Neural progenitor cell (in vitro differentiated cells): ENCODE results near the gene ADGRL1. TPM values are rescaled to one million over a fixed set of nuclear protein-coding genes. Genes with fewer than 3 reads are reported as not detected.
"Not testable (repeated sequence)": the region's sequence is repeated elsewhere in the genome, so short reads cannot be mapped to it uniquely, and the experiment has no call there.

Experiments used
- DNase-seq: peaks from one replicate; pipeline ENCODE4 v3.0.0-alpha.2; 2016; ENCODE audit warnings: low spot score
- H2AFZ ChIP-seq: fragments of 200-600 bp; sonication (generic); replicated peaks from 2 replicates; pipeline ENCODE4 v1.6.1; 2016; ENCODE audit warnings: antibody characterized with exemption
- H3F3A ChIP-seq: fragments of 200-600 bp; sonication (generic); 2 replicates; pipeline ENCODE4 v1.6.1; 2016; ENCODE audit warnings: antibody characterized with exemption, low read depth
- H3K27ac ChIP-seq: fragments of 200-600 bp; sonication (generic); 2 replicates; pipeline ENCODE4 v1.5.1; 2016; ENCODE audit warnings: mild to moderate bottlenecking
- H3K27me3 ChIP-seq: fragments of 200-600 bp; sonication (generic); 2 replicates; pipeline ENCODE4 v1.6.1; 2016; ENCODE audit warnings: mild to moderate bottlenecking, moderate library complexity
- H3K36me3 ChIP-seq: fragments of 200-600 bp; sonication (generic); 2 replicates; pipeline ENCODE4 v1.5.1; 2016
- H3K4me1 ChIP-seq: fragments of 200-600 bp; sonication (generic); 2 replicates; pipeline ENCODE4 v1.6.1; 2016; ENCODE audit warnings: mixed run types
- H3K4me2 ChIP-seq: fragments of 200-600 bp; sonication (generic); 2 replicates; pipeline ENCODE4 v1.6.1; 2016
- H3K4me3 ChIP-seq: fragments of 200-600 bp; sonication (generic); 2 replicates; pipeline ENCODE4 v1.5.1; 2016
- H3K79me2 ChIP-seq: fragments of 200-600 bp; sonication (generic); 2 replicates; pipeline ENCODE4 v1.6.1; 2016; ENCODE audit warnings: low read depth
- H3K9ac ChIP-seq: fragments of 200-600 bp; sonication (generic); 2 replicates; pipeline ENCODE4 v1.6.1; 2016
- H3K9me3 ChIP-seq: fragments of 200-600 bp; sonication (generic); 2 replicates; pipeline ENCODE4 v1.5.1; 2016; ENCODE audit warnings: low read depth
- H4K20me1 ChIP-seq: fragments of 200-600 bp; sonication (generic); 2 replicates; pipeline ENCODE4 v1.6.1; 2016; ENCODE audit warnings: low read depth
- H3K27ac Mint-ChIP-seq: 3 replicates; pipeline ENCODE4 v1.8.0; 2021; ENCODE audit warnings: mixed read lengths
- H3K27me3 Mint-ChIP-seq: 2 replicates; pipeline ENCODE4 v1.8.0; 2022; ENCODE audit warnings: low read depth, mild to moderate bottlenecking, inconsistent platforms, moderate library complexity, mixed read lengths; ENCODE audit not compliant: insufficient read depth
- H3K36me3 Mint-ChIP-seq: 3 replicates; pipeline ENCODE4 v1.8.0; 2021; ENCODE audit warnings: mixed read lengths
- H3K4me1 Mint-ChIP-seq: 3 replicates; pipeline ENCODE4 v1.8.0; 2021; ENCODE audit warnings: mixed read lengths
- H3K4me3 Mint-ChIP-seq: 3 replicates; pipeline ENCODE4 v1.8.0; 2021; ENCODE audit warnings: mild to moderate bottlenecking, moderate library complexity, mixed read lengths
- H3K9me3 Mint-ChIP-seq: 3 replicates; pipeline ENCODE4 v1.8.0; 2020; ENCODE audit warnings: mixed read lengths
- EZH2 ChIP-seq: fragments of 200-600 bp; sonication (generic); IDR thresholded peaks from 2 replicates; pipeline ENCODE4 v1.6.1; 2017; ENCODE audit warnings: antibody characterized with exemption, mild to moderate bottlenecking, moderate library complexity
- EZH2phosphoT487 ChIP-seq: fragments of 200-600 bp; sonication (generic); IDR thresholded peaks from 2 replicates; pipeline ENCODE4 v1.6.1; 2017; ENCODE audit warnings: antibody characterized with exemption
- total RNA-seq: library from RNA; depleted of rRNA; stranded (reverse); fragments of >200 nt; gene quantifications from 2 replicates; pipeline ENCODE4 v1.2.3, GENCODE V29; 2015; ENCODE audit warnings: low replicate concordance
- TF ChIP-seq, protein P1 (sequence below): fragments of 200-600 bp; sonication (generic); IDR thresholded peaks from 2 replicates; pipeline ENCODE4 v1.5.1; 2017; ENCODE audit warnings: antibody characterized with exemption, mild to moderate bottlenecking

Gene ADGRL1
- total RNA-seq, 1 donor from 2014 or later = 13.3 TPM

DNA sequence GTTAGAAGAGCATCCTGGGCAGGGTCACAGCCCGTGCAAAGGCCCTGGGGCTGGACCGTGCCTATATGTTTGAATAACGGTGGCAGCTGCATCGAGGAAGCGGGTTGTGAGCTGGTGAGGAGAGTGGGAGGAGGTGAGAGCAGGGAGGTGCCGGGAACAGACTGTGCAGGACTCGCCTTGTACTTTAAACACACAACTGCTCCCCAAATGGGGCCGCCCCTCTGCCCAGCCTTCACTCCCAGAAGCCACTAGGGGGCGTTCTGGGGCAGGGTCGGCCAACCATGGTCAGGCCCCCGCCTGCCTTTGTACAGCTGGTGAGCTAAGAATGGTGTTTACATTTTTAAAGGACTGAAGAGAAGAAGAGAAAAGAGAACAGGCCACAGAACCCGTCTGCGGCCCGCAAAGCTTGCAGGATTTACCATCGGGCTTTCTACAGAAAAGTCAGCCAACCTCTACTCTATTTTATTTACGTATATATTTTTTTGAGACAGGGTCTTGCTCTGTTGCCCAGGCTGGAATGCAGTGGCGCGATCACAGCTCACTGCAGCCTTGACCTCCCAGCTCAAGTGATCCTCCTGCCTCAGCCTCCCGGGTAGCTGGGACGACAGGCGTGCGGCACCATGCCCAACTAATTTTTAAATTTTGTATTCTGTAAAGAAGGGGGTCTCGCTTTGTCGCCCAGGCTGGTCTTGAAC lies 5.7 kb downstream of the ADGRL1 start:
- H3K36me3 Mint-ChIP-seq, H3K9me3 Mint-ChIP-seq, H3K9me3 ChIP-seq, H3K4me3 Mint-ChIP-seq, H3K27me3 ChIP-seq, H3F3A ChIP-seq, H3K9ac ChIP-seq, H3K27ac ChIP-seq, H3K4me2 ChIP-seq, H3K4me3 ChIP-seq, H3K27me3 Mint-ChIP-seq, H2AFZ ChIP-seq, H3K36me3 ChIP-seq: not testable (repeated sequence)
- Histone ChIP-seq H3K4me1 (peaks cover 18% of the 10 kb centered on the region), H4K20me1 (peaks cover 92% of the 10 kb centered on the region), H3K79me2 (peaks cover 100% of the 10 kb centered on the region)
- H3K27ac Mint-ChIP-seq = peak overlapping the region; percentile 74
- TF ChIP-seq, protein P1, sequence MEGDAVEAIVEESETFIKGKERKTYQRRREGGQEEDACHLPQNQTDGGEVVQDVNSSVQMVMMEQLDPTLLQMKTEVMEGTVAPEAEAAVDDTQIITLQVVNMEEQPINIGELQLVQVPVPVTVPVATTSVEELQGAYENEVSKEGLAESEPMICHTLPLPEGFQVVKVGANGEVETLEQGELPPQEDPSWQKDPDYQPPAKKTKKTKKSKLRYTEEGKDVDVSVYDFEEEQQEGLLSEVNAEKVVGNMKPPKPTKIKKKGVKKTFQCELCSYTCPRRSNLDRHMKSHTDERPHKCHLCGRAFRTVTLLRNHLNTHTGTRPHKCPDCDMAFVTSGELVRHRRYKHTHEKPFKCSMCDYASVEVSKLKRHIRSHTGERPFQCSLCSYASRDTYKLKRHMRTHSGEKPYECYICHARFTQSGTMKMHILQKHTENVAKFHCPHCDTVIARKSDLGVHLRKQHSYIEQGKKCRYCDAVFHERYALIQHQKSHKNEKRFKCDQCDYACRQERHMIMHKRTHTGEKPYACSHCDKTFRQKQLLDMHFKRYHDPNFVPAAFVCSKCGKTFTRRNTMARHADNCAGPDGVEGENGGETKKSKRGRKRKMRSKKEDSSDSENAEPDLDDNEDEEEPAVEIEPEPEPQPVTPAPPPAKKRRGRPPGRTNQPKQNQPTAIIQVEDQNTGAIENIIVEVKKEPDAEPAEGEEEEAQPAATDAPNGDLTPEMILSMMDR = peak; percentile 70
- DNase-seq = peak; percentile 62
- peaks cover 43% of the 10 kb centered on the region for H3K4me1 Mint-ChIP-seq

DNA sequence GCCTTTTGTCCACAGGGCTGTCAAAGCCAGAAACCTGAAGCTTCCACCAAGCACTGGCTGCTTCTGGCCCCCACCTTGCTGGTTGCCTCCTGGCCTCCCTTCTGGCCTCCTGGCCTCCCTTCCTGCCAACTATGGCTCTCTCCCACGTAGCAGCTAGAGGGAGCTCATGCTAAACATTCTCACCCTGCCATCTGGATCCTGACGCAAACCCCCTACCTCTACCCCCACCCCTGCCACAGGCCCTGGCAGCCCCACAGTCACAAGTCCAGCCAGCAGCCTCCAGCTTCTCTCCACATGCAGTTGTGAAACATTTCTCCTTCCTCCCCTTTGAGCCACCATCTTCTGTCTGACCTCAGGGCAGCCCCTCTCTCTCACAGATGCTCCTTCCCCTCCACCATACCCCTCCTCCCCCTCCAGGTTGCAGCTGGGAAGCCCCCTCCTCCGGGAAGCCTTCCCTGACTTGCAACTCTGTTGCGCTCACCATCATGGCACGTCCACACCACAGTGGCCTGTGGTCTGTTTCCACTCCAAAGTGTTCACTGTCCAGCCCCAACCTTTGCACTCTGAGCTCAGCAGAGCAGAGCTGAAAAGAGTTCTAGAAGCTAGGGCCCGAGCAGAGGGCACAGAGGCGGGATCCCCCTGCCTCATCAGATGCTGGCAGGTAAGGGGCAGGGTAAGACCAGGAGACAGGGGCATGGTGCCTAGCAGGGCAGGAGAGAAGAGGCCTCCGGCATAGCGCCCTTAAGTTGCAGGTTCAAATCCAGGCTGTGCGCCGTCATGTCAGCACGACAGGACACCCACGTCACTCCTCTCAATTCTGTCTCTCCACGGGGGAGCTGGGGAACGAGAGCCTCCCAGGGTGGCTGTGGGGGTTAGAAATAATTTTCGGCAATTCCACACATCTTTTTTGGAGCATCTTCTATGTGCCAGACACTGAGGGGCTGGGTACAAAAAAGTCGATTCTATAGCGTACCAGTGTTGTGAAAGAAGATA lies 7.3 kb downstream of the ADGRL1 start:
- no peak overlapping the region for H3K4me3 Mint-ChIP-seq
- peaks cover 6% of the 10 kb centered on the region for H3K36me3 Mint-ChIP-seq
- Histone ChIP-seq H3K4me1 (peaks cover 8% of the 10 kb centered on the region), H3K9me3 (no peaks in the 10 kb centered on the region), H3K4me3 (no peak overlapping the region), H3K27me3 (no peaks in the 10 kb centered on the region), H3K79me2 (peaks cover 100% of the 10 kb centered on the region), H4K20me1 (peaks cover 100% of the 10 kb centered on the region), H3K9ac (no peak overlapping the region), H3F3A (peaks cover 6% of the 10 kb centered on the region), H3K4me2 (no peak overlapping the region), H2AFZ (no peak overlapping the region), H3K36me3 (no peaks in the 10 kb centered on the region), H3K27ac (no peak overlapping the region)
- DNase-seq = no peak
- no peaks in the 10 kb centered on the region for H3K9me3 Mint-ChIP-seq
- no peak for TF ChIP-seq EZH2phosphoT487
- no peak for TF ChIP-seq EZH2
- TF ChIP-seq, protein P1 = peak; percentile 24
- H3K27me3 Mint-ChIP-seq = peaks cover 5% of the 10 kb centered on the region
- no peak overlapping the region for H3K27ac Mint-ChIP-seq
- peaks cover 34% of the 10 kb centered on the region for H3K4me1 Mint-ChIP-seq

DNA sequence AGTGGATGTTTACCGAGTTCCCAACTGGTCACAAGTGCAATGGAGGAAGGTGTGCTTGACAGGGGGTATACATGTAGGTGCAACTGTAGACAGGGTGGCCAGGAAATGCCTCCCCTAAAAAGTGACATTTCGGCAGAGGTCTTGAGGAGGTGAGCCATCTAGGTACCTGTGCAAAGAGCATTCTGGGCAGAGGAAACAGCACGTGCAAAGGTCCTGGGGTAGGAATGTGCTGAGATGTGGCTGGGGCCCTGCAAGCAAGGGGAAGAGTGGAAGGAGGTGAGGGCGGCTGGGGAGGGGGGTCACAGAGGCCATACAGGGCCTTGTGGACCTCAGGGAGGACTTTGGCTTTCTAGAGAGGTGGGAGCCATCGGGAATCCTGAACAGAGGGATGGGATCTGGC lies 8.1 kb downstream of the ADGRL1 start:
- DNase-seq = no peak
- H3K9ac ChIP-seq = no peak overlapping the region

DNA sequence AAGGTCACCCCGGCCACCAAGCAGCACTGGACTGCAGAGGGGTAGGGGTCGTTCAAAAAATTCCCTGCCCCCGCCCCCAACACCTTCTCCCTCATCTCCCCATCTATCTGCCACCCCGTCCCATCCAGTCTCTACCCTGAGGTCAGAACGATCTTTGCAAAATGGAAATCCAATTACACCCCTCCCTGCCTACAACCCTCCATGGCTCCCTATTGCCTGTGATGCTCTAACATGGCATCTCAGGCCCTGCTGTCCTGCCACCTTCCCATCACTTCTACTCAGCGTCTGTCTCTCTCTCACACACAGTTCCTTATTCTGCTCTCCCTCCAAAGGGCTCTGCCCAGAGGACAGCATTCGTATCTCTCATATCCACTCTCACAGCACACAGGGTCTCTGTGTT lies 8.7 kb downstream of the ADGRL1 start:
- DNase-seq, H3K4me1 ChIP-seq, H3K27me3 Mint-ChIP-seq, H2AFZ ChIP-seq, H3K9me3 ChIP-seq, H3K36me3 Mint-ChIP-seq, H3K36me3 ChIP-seq, H3K9ac ChIP-seq, H3K4me3 Mint-ChIP-seq, H3K9me3 Mint-ChIP-seq, H3K27ac ChIP-seq, H3K27me3 ChIP-seq, H3K4me2 ChIP-seq, H3K4me3 ChIP-seq, H3F3A ChIP-seq: not testable (repeated sequence)
- H4K20me1 ChIP-seq = peaks cover 98% of the 10 kb centered on the region
- peak overlapping the region; percentile 65 for H3K27ac Mint-ChIP-seq
- H3K4me1 Mint-ChIP-seq = peaks cover 24% of the 10 kb centered on the region
- peaks cover 100% of the 10 kb centered on the region for H3K79me2 ChIP-seq

More for the DNA sequence above, 8.1 kb downstream of the ADGRL1 start:
- peaks cover 6% of the 10 kb centered on the region for H3F3A ChIP-seq
- peaks cover 4% of the 10 kb centered on the region for H3K27me3 Mint-ChIP-seq
- no peak overlapping the region for H3K4me3 Mint-ChIP-seq
- no peak overlapping the region for H3K27ac Mint-ChIP-seq
- no peak overlapping the region for H2AFZ ChIP-seq
- peaks cover 27% of the 10 kb centered on the region for H3K4me1 Mint-ChIP-seq
- H3K9me3 Mint-ChIP-seq = no peaks in the 10 kb centered on the region
- no peaks in the 10 kb centered on the region for H3K9me3 ChIP-seq
- H3K27ac ChIP-seq = no peak overlapping the region
- no peaks in the 10 kb centered on the region for H3K4me1 ChIP-seq
- no peak overlapping the region for H3K4me2 ChIP-seq
- TF ChIP-seq EZH2 (no peak), EZH2phosphoT487 (no peak)
- TF ChIP-seq, protein P1 = no peak
- H3K4me3 ChIP-seq = no peak overlapping the region
- H3K36me3 ChIP-seq = no peaks in the 10 kb centered on the region
- H3K36me3 Mint-ChIP-seq = peaks cover 6% of the 10 kb centered on the region
- peaks cover 100% of the 10 kb centered on the region for H3K79me2 ChIP-seq
- H4K20me1 ChIP-seq = peaks cover 98% of the 10 kb centered on the region
- H3K27me3 ChIP-seq = no peaks in the 10 kb centered on the region
